KMS-11 (cell line): ENCODE data around the gene CLRN3.

Experiments
- H2AFZ ChIP-seq: fragments of 200-600 bp; sonication (generic); 2 replicates; pipeline ENCODE4 v1.6.1; 2016; ENCODE audit warnings: antibody characterized with exemption, mixed run types, low read depth
- H3K27ac ChIP-seq: fragments of 200-600 bp; sonication (generic); 2 replicates; pipeline ENCODE4 v1.6.1; 2016; ENCODE audit warnings: mild to moderate bottlenecking, mixed run types
- H3K27me3 ChIP-seq: fragments of 200-600 bp; sonication (generic); 2 replicates; pipeline ENCODE4 v1.6.1; 2017; ENCODE audit warnings: mild to moderate bottlenecking, low read depth, mixed run types, moderate library complexity; ENCODE audit not compliant: insufficient read depth
- H3K36me3 ChIP-seq: fragments of 200-600 bp; sonication (generic); 2 replicates; pipeline ENCODE4 v1.6.1; 2017; ENCODE audit warnings: mild to moderate bottlenecking, mixed run types; ENCODE audit not compliant: insufficient read depth
- H3K4me1 ChIP-seq: fragments of 200-600 bp; sonication (generic); 2 replicates; pipeline ENCODE4 v1.6.1; 2016; ENCODE audit warnings: mild to moderate bottlenecking, low read depth, mixed run types; ENCODE audit not compliant: poor library complexity, severe bottlenecking
- H3K4me2 ChIP-seq: fragments of 200-600 bp; sonication (generic); 2 replicates; pipeline ENCODE4 v1.7.0; 2016; ENCODE audit warnings: mild to moderate bottlenecking, mixed run types
- H3K4me3 ChIP-seq: fragments of 200-600 bp; sonication (generic); IDR thresholded peaks from 2 replicates; pipeline ENCODE4 v1.6.1; 2017; ENCODE audit warnings: low read depth, low read length, mixed read lengths; ENCODE audit not compliant: insufficient read depth
- H3K79me2 ChIP-seq: fragments of 200-600 bp; sonication (generic); 2 replicates; pipeline ENCODE4 v1.6.1; 2016; ENCODE audit warnings: low read depth, mixed run types; ENCODE audit not compliant: insufficient read depth
- H3K9ac ChIP-seq: fragments of 200-600 bp; sonication (generic); 2 replicates; pipeline ENCODE4 v1.6.1; 2016; ENCODE audit warnings: mild to moderate bottlenecking, mixed run types
- H4K20me1 ChIP-seq: fragments of 200-600 bp; sonication (generic); 2 replicates; pipeline ENCODE4 v1.6.1; 2016; ENCODE audit warnings: mild to moderate bottlenecking, mixed run types; ENCODE audit not compliant: insufficient read depth
- CTCF ChIP-seq: fragments of 200-600 bp; sonication (generic); conservative IDR thresholded peaks from 2 replicates; pipeline ENCODE4 v1.6.1; 2017; ENCODE audit warnings: low read depth, mild to moderate bottlenecking, antibody characterized with exemption, low read length, moderate library complexity, mixed read lengths

Gene CLRN3

GRCh38 chr10:127890832-127891334 is 1.9 kb downstream of the CLRN3 start:
- H3K4me3 ChIP-seq, result no peak overlapping the region
- no peaks in the 10 kb centered on the region for H3K27me3 ChIP-seq
- H3K79me2 ChIP-seq, result no peaks in the 10 kb centered on the region
- no peak overlapping the region for H2AFZ ChIP-seq
- TF ChIP-seq CTCF, result no peak
- H4K20me1 ChIP-seq, result no peaks in the 10 kb centered on the region
- no peak overlapping the region for H3K27ac ChIP-seq
- H3K36me3 ChIP-seq, result no peaks in the 10 kb centered on the region
- H3K4me1 ChIP-seq, result no peaks in the 10 kb centered on the region
- no peak overlapping the region for H3K9ac ChIP-seq
- H3K4me2 ChIP-seq, result no peak overlapping the region

GRCh38 chr10:127890216-127890615 is 2.5 kb downstream of the CLRN3 start:
- H3K4me1 ChIP-seq, result no peaks in the 10 kb centered on the region

GRCh38 chr10:127889605-127890195 is 3.0 kb downstream of the CLRN3 start:
- Histone ChIP-seq H4K20me1 (no peaks in the 10 kb centered on the region), H3K9ac (no peak overlapping the region), H3K79me2 (no peaks in the 10 kb centered on the region), H3K27ac (no peak overlapping the region), H3K4me3 (no peak overlapping the region), H3K4me1 (no peaks in the 10 kb centered on the region), H3K27me3 (no peaks in the 10 kb centered on the region), H3K4me2 (no peak overlapping the region), H2AFZ (no peak overlapping the region), H3K36me3 (no peaks in the 10 kb centered on the region)
- no peak for TF ChIP-seq CTCF

More at GRCh38 chr10:127890216-127890615, 2.5 kb downstream of the CLRN3 start:
- no peaks in the 10 kb centered on the region for H3K79me2 ChIP-seq
- H3K36me3 ChIP-seq, result no peaks in the 10 kb centered on the region
- no peak overlapping the region for H3K27ac ChIP-seq
- H3K9ac ChIP-seq, result no peak overlapping the region
- no peak overlapping the region for H3K4me2 ChIP-seq
- no peak for TF ChIP-seq CTCF
- H3K4me3 ChIP-seq, result no peak overlapping the region
- H4K20me1 ChIP-seq, result no peaks in the 10 kb centered on the region
- no peak overlapping the region for H2AFZ ChIP-seq
- H3K27me3 ChIP-seq, result no peaks in the 10 kb centered on the region

GRCh38 chr10:127888521-127889312 is 4.0 kb downstream of the CLRN3 start:
- Histone ChIP-seq H3K4me1 (no peaks in the 10 kb centered on the region), H2AFZ (no peak overlapping the region), H3K4me2 (no peak overlapping the region), H3K79me2 (no peaks in the 10 kb centered on the region), H3K9ac (no peak overlapping the region), H4K20me1 (no peaks in the 10 kb centered on the region), H3K4me3 (no peak overlapping the region), H3K27ac (no peak overlapping the region), H3K27me3 (no peaks in the 10 kb centered on the region), H3K36me3 (no peaks in the 10 kb centered on the region)
- TF ChIP-seq CTCF, result no peak
